SKM-1 (cell line): ENCODE measurements around the gene CCL3.
"Not testable (repeated sequence)": the region's sequence is repeated elsewhere in the genome, so short reads cannot be mapped to it uniquely, and the experiment has no call there.

Experiments
- DNase-seq: peaks from one replicate; lab custom pipeline; 2025; ENCODE audit not compliant: unreplicated experiment; lab: John Stamatoyannopoulos, UW

CCL3 gene

GRCh38 chr17:36089888-36090836 is at the start of gene CCL3:
Gene CCL3 (minus strand): TSS chr17:36090143. CDS start chr17:36090058, 85 bp downstream.
- DNase-seq, result peak; percentile 72

- no peak for DNase-seq
These were observed 46.5 kb upstream of the CCL3 start for GRCh38 chr17:36136439-36136838.

GRCh38 chr17:36136036-36136435 is 46.1 kb upstream of the CCL3 start:
- peak; percentile 21 for DNase-seq

- DNase-seq, result peak; percentile 73
These were observed 45.5 kb upstream of the CCL3 start for GRCh38 chr17:36135465-36135864.

GRCh38 chr17:36133602-36134236 is 43.8 kb upstream of the CCL3 start:
- no peak for DNase-seq

GRCh38 chr17:36132421-36132831 is 42.5 kb upstream of the CCL3 start:
- DNase-seq, result no peak

- DNase-seq, result no peak
These were observed 42.0 kb upstream of the CCL3 start for GRCh38 chr17:36131931-36132330.

- DNase-seq, result peak; percentile 93
These were observed 41.5 kb upstream of the CCL3 start for GRCh38 chr17:36131421-36131820.

GRCh38 chr17:36130346-36130745 is 40.4 kb upstream of the CCL3 start:
- DNase-seq, result no peak

GRCh38 chr17:36129616-36130015 is 39.7 kb upstream of the CCL3 start:
- no peak for DNase-seq

- DNase-seq, result no peak
These were observed 38.6 kb upstream of the CCL3 start for GRCh38 chr17:36128411-36128978.

- peak; percentile 56 for DNase-seq
These were observed 38.0 kb upstream of the CCL3 start for GRCh38 chr17:36127911-36128310.

- no peak for DNase-seq
These were observed 37.4 kb upstream of the CCL3 start for GRCh38 chr17:36127199-36127893.

- no peak for DNase-seq
These were observed 35.2 kb upstream of the CCL3 start for GRCh38 chr17:36124879-36125824.

GRCh38 chr17:36123431-36123830 is 33.5 kb upstream of the CCL3 start:
- no peak for DNase-seq

GRCh38 chr17:36121099-36121498 is 31.2 kb upstream of the CCL3 start:
- not testable (repeated sequence) for DNase-seq

GRCh38 chr17:36120221-36120620 is 30.3 kb upstream of the CCL3 start:
- DNase-seq, result no peak

- no peak for DNase-seq
These were observed 28.8 kb upstream of the CCL3 start for GRCh38 chr17:36118477-36119353.
